ENCODE data around the gene NDUFAF8.

DNA sequence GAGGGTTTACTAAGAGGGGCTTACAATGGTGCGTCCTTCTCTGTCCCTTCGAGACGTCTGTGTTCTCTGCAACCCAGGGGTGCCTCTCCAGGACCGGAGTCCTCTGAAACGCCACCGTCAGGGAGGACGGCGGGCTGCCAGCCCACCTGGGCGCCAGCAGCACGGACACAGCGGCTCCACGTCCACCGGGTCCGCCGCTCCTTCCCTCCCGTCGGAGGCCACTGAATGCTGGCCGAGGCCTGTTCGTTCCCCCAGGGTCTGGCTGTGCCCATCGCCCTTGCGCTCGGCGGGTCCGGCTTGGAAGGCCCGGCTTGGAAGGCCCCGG lies 666 bp upstream of the NDUFAF8 start:
- TF ChIP-seq POLR2A (IDR thresholded peaks at IDR 0.05) (no peak), POLR2AphosphoS5 (IDR thresholded peaks at IDR 0.05) (no peak)
- TF ChIP-seq, protein P1, sequence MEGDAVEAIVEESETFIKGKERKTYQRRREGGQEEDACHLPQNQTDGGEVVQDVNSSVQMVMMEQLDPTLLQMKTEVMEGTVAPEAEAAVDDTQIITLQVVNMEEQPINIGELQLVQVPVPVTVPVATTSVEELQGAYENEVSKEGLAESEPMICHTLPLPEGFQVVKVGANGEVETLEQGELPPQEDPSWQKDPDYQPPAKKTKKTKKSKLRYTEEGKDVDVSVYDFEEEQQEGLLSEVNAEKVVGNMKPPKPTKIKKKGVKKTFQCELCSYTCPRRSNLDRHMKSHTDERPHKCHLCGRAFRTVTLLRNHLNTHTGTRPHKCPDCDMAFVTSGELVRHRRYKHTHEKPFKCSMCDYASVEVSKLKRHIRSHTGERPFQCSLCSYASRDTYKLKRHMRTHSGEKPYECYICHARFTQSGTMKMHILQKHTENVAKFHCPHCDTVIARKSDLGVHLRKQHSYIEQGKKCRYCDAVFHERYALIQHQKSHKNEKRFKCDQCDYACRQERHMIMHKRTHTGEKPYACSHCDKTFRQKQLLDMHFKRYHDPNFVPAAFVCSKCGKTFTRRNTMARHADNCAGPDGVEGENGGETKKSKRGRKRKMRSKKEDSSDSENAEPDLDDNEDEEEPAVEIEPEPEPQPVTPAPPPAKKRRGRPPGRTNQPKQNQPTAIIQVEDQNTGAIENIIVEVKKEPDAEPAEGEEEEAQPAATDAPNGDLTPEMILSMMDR (IDR thresholded peaks at IDR 0.05), result no peak
